Stimulated activated CD4-positive, alpha-beta T cell treated with anti-CD3 and anti-CD28 coated beads, Interleukin-15, amount 100 ng/mL, for 1 hour (primary cell): ENCODE data around the gene DCAF11.

ENCODE experiments used
- DNase-seq, 2 donors: peaks; one replicate each; pipeline ENCODE4 v3.0.0-alpha.2; 2020; ENCODE audit warnings: low read depth in 1 of 2, low spot score in 1 of 2

Gene DCAF11

GRCh38 chr14:24137529-24138395, 23.2 kb downstream of the DCAF11 start:
- no peak for DNase-seq

GRCh38 chr14:24138396-24139271, 24.1 kb downstream of the DCAF11 start:
- no peak for DNase-seq

DNA sequence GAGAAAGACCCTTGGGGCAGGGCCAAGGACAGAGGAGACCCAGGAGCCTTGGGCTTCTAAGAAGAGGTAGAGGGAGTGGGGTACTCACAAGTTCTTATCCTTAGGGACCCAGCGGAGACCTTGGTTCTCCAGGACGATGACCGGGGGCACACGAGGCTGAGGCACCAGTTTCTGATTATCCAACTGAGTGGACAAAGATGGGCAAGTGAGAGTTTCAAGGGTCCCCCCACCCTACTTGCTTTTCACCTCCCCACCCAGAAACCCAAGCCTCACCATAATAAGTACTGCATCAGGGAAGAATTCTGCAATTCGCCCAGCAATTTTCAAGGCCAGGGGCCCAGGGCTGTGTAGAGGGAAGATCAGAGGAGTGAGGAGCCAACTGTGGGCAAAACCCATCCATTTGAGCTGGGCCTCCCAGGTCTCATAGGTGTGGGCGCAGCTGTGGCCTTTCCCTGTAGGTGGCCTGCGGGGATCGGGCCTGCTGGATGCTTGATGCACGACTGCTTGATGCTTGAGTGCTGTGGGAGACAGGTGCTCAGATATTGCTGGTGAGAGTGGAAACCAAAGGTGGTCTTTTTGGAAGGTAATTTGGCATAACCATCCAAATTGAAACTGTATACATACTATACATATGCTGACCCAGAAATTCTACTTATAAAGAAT, 24.8 kb downstream of the DCAF11 start:
- no peak for DNase-seq

GRCh38 chr14:24141097-24141880, 26.7 kb downstream of the DCAF11 start, which contains the start of gene EMC9:
TSS of gene EMC9 (minus strand) at chr14:24141591. CDS start at chr14:24141304, 287 bp downstream.
- peak; percentile 97 to 98 for DNase-seq

GRCh38 chr14:24143511-24143910, 28.9 kb downstream of the DCAF11 start:
- DNase-seq = no peak

GRCh38 chr14:24144451-24144850, 29.9 kb downstream of the DCAF11 start:
- no peak for DNase-seq

DNA sequence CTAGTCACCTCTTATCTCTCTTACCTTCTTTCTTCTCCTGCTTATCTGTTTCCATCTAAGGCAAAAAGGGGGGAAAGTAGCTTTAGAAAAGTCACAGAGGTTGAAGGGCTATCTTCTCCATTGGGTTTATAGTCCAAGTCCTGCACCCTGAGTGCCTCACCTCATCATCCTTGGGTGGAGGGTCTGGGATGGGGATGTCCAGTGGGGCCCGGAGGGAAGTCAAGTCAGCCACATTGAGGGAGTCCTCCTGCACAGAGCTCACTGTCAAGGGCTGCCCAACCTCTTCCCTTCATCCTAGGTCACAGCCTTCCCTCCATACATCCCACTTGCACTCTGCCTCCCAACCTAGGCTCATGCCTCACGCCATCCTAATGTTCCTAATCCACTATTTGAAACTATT, 30.6 kb downstream of the DCAF11 start:
- no peak for DNase-seq

DNA sequence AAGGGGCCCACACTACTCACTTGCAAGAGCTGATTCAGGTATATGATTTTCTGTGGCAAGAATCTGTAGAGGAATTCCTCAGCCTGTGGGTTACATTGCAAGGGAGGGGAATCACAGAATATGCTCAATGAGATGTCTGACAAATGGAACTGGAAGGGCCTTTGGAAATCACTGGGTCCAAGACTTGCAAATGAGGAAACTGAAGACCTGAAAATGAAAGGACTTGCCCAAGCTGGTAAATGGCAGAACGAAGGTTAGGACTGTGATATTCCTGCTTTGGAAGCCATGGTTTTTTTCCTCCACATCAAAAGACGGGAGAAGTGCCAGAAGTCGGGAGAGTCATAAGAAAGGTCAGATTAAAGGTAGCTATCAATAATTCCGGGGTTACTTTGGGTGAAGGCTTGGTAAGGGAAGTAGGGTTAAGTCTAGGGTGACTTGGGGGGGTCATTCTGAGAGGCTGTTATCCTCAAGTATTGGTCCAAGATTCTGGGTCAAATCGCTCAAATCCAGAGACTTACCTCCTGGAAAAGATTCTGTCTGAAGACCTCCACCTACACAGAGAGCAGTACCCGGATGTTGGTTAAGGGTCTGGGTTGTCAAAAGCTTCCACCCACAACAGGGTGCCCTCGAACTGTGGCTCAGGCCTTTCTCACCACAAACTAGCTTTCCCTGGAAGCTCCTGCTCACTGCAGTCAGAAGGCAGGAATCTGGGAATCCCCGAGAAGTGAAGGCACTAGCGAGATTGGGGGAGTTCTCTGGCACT, 31.3 kb downstream of the DCAF11 start:
- no peak for DNase-seq

- DNase-seq = peak; percentile 61 to 63
Measured at GRCh38 chr14:24146453-24146977, 31.9 kb downstream of the DCAF11 start, which contains the start of gene PSME2. TSS of gene PSME2 (minus strand) at chr14:24146610. CDS start at chr14:24146581, 29 bp downstream.

DNA sequence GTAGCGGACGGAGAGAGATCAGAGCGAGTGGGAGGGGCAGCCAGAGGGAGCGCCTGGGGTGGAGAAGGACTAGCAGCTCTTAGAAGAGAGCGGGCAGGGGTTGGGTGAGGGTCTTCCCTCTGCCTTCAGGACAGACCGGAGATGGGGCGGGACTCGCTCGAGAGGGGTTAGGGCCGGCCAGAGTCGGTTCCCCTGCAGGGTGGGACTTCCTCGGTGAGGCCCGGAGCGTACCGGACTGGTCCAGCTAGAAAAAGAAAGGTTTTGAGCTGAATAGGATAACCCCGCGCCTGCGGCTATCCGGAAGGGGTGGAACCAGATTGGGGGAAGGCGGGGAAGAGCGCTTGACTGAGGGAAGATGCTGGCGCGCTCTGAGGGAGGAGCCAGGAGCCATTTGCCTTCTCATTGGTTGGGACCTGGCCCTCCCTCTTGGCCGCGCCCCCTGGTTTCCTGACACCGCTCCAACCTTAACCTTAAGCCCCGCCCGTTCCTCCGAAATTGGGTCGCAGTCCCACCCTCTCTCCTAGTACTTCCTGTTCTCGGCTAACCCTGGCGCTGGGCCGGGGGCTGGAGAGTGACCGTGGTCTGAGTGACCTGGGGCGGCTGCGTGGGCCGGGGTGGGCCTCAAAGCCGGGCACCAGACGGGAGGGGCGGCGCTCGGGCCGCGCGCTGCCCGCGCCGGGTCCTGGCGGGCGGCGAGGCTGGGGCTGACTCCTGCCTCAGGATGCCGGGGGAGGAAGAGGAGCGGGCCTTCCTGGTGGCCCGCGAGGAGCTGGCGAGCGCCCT, 32.6 kb downstream of the DCAF11 start, which contains the start of gene RNF31:
TSS of gene RNF31 (plus strand) at position 521 of the 783 bp plus-strand sequence. CDS start at position 722, 201 bp downstream.
- peak; percentile 91 to 94 for DNase-seq

DNA sequence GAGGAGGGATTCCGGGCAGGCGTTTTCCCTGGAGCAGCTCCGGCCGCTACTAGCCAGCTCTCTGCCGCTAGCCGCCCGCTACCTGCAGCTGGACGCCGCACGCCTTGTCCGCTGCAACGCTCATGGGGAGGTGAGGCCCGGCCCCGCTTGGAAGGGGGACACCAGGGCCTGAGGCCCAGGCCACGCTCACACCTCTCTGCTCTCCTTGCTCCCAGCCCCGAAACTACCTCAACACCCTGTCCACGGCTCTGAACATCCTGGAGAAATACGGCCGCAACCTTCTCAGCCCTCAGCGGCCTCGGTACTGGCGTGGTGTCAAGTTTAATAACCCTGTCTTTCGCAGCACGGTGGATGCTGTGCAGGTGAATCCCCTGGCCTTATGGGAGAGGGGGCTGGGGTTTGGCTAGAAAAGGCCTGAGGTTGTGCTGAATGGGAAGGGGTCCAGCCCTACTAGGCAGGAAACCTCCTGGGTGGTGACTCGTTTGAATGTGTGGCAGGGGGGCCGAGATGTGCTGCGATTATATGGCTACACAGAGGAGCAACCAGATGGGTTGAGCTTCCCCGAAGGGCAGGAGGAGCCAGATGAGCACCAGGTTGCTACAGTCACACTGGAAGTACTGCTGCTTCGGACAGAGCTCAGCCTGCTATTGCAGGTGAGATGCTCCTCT, 33.3 kb downstream of the DCAF11 start:
- DNase-seq = no peak

DNA sequence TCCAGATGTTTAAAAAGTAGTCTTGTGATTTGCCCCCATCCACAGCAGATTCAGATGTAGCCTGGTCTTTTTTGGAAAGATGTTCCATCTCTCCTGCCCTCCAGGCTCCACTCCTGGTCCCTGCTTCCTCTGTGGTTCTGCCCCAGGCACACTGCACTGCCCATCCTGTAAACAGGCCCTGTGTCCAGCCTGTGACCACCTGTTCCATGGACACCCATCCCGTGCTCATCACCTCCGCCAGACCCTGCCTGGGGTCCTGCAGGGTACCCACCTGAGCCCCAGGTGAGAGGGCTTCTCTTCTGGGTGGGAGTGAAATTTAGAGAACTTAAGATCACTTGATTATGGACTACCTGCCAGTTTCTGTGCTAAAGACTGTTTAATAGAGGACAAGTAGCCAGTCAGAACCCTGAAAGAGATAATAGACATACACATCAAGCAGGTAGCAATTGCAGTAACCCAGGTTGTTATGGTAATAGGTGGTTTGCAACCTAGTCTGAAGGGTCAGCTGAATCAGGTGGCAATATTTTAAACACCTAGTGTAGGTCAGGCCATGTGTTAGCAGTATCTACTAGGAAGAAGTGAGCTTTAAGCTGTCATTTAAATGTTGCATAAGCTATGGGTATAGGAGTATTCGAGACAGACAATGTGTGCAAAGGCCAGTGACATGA, 34.9 kb downstream of the DCAF11 start:
- no peak for DNase-seq

DNA sequence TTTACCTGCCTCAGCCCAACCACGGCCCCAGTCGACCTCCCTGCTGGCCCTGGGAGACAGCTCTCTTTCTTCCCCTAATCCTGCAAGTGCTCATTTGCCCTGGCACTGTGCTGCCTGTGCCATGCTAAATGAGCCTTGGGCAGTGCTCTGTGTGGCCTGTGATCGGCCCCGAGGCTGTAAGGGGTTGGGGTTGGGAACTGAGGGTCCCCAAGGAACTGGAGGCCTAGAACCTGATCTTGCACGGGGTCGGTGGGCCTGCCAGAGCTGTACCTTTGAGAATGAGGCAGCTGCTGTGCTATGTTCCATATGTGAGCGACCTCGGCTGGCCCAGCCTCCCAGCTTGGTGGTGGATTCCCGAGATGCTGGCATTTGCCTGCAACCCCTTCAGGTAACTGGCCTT, 35.5 kb downstream of the DCAF11 start:
- DNase-seq = no peak

GRCh38 chr14:24150567-24150966, 36.0 kb downstream of the DCAF11 start:
- no peak for DNase-seq

GRCh38 chr14:24150993-24151392, 36.4 kb downstream of the DCAF11 start:
- DNase-seq = no peak

- DNase-seq = no peak
Measured at GRCh38 chr14:24151404-24152080, 37.0 kb downstream of the DCAF11 start.

- no peak for DNase-seq
Measured at GRCh38 chr14:24155100-24155499, 40.5 kb downstream of the DCAF11 start.
